Mononuclear cell (primary cell): ENCODE results near the gene NOC2L. TPM values are rescaled to one million over a fixed set of nuclear protein-coding genes. Genes with fewer than 3 reads are reported as not detected.

Source experiments
- H3K27me3 ChIP-seq: 2 replicates; pipeline ENCODE4 v1.6.0; 2011; ENCODE audit warnings: low read length, control low read depth; ENCODE audit not compliant: insufficient read depth
- H3K4me1 ChIP-seq: 2 replicates; pipeline ENCODE4 v1.5.1; 2011; ENCODE audit warnings: mild to moderate bottlenecking, low read length, control low read depth; ENCODE audit not compliant: insufficient read depth
- H3K4me3 ChIP-seq: 2 replicates; pipeline ENCODE4 v1.5.1; 2011; ENCODE audit warnings: mild to moderate bottlenecking, low read length, moderate library complexity
- H3K9me3 ChIP-seq: 2 replicates; pipeline ENCODE4 v1.5.1; 2011; ENCODE audit warnings: low read depth, mild to moderate bottlenecking, control low read depth, low read length
- total RNA-seq: library from RNA; depleted of rRNA; stranded (reverse); fragments of >200 nt; gene quantifications from one replicate; pipeline ENCODE4 v1.2.3, GENCODE V29; 2012

Gene NOC2L
- total RNA-seq, 1 donor = 27.2 TPM

DNA sequence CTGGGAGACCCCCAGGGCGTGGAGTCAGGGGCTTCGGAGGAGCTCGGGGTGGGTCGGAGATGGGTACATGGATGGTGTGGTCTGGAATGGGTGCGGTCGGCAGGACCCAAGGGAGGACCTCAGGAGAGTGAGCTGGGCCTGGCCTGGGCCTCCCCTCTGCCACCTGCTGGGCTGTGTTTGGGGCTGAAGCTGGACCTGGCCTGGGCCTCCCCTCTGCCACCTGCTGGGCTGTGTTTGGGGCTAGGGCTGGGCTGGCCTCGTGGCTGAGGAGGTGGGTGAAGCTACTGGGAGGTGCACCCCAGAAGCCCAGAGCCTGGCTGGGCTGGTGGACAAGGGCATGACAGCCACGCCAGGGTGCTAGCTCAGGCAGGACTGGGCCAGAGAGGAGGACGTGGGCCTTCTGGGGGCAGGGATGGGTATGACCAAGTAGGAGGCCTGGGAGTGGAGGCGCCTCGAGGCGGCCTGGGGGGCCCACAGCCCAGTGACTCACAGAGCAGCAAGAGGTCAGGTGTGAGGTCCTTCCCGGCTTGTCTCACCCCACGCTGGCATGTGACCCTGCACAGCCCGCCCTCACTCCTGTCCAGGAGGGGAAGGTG lies 20.9 kb downstream of the NOC2L start:
- Histone ChIP-seq H3K4me1 (peaks cover 17% of the 10 kb centered on the region), H3K4me3 (no peak overlapping the region), H3K9me3 (no peaks in the 10 kb centered on the region), H3K27me3 (peaks cover 35% of the 10 kb centered on the region)

DNA sequence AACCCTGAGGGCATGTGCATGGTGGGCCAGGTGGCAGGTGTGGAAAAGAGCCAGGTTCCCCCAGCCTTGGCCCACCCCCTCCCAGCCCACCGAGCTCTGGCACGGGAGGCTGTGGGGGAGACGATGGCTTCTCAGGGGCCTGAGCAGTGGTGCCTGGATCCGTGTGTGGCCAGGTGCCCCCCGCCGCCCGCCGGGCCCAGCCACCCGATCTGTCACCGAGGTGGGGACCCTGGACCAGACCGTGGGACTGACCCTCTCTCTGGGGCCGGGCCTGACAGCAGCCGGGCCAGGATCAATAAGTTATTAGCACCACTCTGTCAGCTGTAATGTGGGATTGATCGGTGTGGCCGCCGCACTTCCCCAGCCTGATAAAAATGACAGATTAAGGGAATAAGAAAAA lies 21.5 kb downstream of the NOC2L start:
- Histone ChIP-seq H3K4me1 (peaks cover 17% of the 10 kb centered on the region), H3K9me3 (no peaks in the 10 kb centered on the region), H3K4me3 (no peak overlapping the region), H3K27me3 (peaks cover 30% of the 10 kb centered on the region)

DNA sequence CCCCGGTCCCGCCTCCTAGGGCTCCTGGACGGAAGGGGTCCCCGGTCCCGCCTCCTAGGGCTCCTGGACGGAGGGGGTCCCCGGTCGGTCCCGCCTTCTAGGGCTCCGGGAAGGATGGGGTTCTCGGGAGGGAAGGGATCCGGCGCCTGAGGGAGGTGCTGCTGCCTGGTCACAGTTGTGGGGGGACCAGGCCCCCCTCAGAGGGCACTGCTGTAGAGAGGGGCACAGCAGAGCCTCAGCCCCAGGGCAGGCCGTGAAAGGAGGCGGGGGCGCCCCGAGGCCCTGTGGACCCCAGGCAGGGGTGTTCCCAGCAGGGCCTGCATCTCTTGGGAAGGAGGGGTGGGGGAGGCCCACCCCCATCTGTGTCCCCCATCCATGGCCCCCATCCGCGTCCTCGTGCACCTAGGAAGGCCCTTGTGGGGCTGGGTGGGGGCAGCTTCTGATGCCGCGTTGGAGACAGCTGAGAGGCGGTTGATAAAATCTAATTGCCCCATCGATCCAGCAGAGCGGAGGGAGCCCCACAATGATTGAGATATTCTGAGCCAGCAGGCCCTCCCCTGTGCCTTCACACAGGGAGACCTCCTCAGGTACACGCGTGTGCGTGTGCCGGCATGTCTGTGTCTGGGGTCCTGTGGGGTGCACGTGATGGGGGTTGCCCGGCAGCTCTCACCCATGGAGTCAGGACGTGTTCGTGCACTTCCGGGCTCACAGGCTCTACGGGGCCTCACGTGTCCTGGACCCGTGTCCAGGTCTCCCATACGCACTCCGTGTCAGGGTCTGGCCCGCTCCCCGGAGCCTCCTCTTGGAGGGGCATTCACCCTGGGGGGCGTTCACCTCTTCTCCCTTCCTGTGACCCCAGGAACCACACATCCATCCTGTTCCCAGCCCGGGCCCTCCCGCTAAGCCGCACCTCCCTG lies 22.4 kb downstream of the NOC2L start:
- peaks cover 30% of the 10 kb centered on the region for H3K27me3 ChIP-seq
- no peak overlapping the region for H3K4me3 ChIP-seq

DNA sequence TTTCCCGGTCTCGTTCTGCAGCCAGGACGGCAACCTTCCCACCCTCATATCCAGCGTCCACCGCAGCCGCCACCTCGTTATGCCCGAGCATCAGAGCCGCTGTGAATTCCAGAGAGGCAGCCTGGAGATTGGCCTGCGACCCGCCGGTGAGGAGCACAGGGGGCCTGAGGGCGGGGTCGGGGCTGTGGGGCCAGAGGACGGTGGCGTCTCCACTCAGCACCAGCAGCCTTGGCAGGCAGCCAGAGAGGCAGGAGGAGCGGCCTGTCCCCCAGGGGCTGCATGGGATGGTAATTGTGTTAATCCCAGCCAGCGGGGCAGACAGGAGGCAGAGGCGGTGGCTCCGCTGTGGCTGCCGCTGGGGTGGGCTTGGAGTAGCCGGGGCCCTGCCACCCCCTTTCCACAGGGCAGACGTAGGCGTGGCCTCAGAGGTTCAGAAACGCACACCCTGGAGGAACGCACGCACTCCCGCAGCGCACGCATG lies 23.3 kb downstream of the NOC2L start:
- Histone ChIP-seq H3K4me3 (no peak overlapping the region), H3K4me1 (peaks cover 10% of the 10 kb centered on the region), H3K9me3 (no peaks in the 10 kb centered on the region), H3K27me3 (peaks cover 24% of the 10 kb centered on the region)

More for the DNA sequence above, 22.4 kb downstream of the NOC2L start:
- no peaks in the 10 kb centered on the region for H3K9me3 ChIP-seq
- peaks cover 17% of the 10 kb centered on the region for H3K4me1 ChIP-seq

DNA sequence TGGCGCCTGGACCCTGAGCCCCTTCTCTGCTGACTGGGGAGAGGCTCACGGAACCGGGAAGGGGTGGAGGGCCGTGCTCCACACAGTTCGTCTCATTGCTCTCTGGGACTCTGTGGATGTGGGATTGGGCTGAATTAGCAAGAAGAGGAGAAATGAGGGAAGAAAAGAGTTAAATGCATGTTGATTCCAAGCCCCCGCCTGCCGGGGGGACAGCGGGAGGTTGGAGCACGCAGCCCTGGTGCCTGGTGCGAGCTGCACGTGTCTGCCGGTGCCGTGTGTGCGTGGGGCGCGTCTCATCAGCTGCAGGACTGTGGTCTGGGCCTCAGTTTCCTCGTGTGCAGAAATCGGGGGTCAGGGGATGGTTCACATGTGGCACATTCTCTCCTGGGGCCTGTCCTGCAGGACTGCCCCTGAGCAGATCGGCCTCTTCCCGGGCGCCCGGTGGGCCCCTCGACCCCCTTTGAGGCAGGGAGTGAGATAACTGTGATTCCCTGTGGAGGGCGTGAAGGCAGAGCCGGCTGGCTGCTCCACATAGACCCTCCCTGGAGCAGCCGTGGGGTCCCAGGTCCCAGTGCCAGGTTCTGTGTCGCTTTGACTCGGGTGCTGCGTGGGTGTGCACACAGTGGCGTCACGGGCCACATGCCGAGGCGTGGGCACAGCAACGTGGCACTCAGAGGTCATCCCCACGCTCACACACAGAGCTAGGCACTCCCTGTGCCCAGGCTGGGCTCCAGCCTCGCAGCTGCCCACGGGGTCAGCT lies 23.9 kb downstream of the NOC2L start:
- Histone ChIP-seq H3K4me3 (no peak overlapping the region), H3K27me3 (peaks cover 18% of the 10 kb centered on the region), H3K9me3 (no peaks in the 10 kb centered on the region), H3K4me1 (peaks cover 5% of the 10 kb centered on the region)

DNA sequence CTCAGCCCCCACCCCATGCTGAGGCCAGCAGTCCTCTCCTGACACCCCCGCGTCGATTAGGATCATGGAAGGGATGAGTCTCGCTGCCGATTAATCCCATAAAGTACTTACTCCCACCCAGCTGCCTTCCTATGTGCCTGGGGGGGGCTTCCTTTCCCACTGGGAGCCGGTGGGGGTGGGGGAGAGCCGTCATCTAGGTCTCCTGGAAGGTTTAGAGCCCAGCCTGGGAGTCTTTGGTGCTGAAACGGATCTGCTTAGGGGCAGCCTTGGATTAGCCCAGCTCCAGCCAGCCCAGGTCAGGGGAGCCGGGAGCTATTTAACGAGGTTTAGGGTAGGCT lies 25.5 kb downstream of the NOC2L start:
- no peaks in the 10 kb centered on the region for H3K9me3 ChIP-seq
- no peak overlapping the region for H3K4me3 ChIP-seq
- H3K4me1 ChIP-seq = peaks cover 5% of the 10 kb centered on the region
- H3K27me3 ChIP-seq = peaks cover 8% of the 10 kb centered on the region

DNA sequence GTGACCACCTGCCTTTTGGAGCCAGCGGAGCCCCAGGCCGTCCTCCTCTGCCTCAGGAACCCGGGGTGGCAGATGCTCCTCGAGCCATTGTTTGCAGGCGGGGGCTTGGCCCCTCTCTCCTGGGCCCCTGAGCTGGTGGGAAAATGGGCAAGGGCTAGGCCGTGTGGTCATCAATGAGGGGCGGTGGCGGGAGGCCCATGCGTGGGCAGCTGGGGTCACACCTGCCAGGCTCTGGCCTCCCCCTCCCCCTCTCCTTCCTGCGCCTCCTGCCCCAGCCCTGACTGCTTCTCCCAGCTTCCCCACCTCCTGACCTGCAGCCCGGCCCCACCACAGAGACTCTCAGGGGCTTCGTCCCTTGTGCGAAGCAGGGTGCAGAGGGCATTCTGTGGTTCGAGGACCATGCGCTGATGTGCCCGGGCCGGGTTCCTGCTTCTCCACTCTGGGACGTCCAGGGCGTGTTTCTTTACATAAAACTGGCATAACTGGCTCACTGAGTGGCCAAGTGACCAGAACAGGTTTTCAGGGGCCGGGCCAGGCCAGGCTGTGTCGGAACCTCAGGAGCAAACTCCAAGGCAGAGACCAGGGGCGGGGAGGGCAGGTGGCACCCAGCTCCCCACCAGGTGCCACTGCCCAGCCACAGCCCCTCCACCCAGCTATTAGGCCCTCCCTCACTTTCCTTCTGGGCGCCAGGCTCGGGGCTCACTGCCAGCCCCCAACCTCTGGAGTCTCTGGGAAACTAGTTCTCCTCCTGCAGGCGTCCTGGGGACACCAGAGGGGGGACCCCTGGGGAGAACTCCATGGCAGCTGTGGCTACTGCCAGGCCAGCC lies 26.1 kb downstream of the NOC2L start:
- H3K9me3 ChIP-seq = no peaks in the 10 kb centered on the region
- no peak overlapping the region for H3K4me3 ChIP-seq
- H3K4me1 ChIP-seq = peaks cover 5% of the 10 kb centered on the region
- H3K27me3 ChIP-seq = peaks cover 7% of the 10 kb centered on the region

DNA sequence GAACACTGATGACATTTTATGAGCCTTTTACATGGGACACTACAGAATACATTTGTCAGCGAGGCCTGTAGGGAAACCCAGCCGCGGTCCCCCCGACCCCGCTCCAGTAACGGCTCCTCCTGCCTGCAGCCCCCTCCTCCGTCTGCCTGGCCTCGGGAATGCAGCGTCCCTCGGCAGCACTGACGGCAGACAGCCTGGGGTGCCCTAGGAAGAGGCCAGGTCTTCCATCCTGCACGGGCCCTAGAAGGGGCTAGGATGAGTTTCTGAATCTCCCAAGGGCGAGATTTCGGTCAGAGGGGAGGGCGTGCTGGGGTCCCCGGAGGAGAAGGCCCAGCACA lies 26.9 kb downstream of the NOC2L start:
- peaks cover 9% of the 10 kb centered on the region for H3K27me3 ChIP-seq
- H3K4me1 ChIP-seq = peaks cover 5% of the 10 kb centered on the region
- no peak overlapping the region for H3K4me3 ChIP-seq
- H3K9me3 ChIP-seq = no peaks in the 10 kb centered on the region

DNA sequence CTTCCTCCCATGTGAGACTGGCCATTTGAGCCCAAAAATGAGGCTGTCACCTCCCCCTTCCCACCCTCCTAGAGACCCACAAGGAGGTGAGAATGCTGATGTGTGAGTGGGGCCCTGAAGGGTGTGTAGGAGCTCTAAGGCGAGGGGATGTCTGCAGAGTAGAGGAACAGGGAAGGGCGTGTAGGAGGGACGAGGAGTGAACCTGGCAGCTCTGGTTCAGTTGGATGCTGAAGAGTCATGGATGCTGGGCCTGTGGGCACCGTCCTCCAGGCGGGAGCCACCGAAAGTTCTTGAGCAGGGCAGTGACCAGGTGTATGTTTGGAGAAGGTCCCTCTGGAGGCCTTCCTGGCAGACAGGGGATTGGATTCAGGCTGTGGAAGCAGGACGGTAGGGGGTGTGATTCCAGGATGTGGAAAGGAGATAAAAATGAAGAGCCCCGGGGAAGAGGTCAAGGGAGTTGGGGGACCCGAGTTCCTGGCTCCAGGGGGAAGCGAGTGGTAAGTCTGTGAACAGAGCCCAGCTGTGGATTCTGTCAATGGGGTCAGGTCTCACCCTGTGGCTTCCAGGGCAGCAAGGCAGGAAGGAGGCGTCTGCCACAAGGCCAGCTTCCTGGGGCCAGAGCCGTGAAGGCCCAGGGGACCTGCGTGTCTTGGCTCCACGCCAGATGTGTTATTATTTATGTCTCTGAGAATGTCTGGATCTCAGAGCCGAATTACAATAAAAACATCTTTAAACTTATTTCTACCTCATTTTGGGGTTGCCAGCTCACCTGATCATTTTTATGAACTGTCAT lies 27.5 kb downstream of the NOC2L start:
- Histone ChIP-seq H3K4me1 (peaks cover 5% of the 10 kb centered on the region), H3K9me3 (no peaks in the 10 kb centered on the region), H3K27me3 (peaks cover 14% of the 10 kb centered on the region), H3K4me3 (no peak overlapping the region)

DNA sequence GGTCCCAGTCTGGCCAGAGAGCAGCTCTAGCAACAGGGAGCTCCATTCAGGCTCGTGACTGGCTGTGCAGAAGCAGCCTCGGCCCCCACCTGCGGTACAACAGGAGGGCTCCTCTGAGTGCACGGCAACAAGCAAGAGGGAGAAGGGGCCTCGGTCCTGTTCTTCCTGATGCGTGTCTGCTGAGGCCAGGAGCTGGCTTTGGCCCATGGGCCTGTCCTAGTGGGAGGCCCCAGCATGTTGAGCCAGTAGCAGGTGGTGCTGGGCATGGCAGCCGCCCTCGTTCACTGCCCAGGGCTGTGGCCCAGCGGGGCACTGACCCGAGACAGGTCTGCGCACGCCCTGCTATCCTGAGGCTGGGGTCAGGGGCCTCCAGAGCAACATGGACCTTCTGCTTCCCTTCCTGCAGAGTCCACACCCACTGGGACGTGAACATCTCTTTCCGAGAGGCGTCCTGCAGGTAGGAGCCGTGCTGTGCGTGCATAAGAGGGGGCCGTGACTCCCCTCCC lies 28.4 kb downstream of the NOC2L start:
- H3K9me3 ChIP-seq = no peaks in the 10 kb centered on the region
- peaks cover 23% of the 10 kb centered on the region for H3K27me3 ChIP-seq
- H3K4me1 ChIP-seq = peaks cover 5% of the 10 kb centered on the region
- no peak overlapping the region for H3K4me3 ChIP-seq

DNA sequence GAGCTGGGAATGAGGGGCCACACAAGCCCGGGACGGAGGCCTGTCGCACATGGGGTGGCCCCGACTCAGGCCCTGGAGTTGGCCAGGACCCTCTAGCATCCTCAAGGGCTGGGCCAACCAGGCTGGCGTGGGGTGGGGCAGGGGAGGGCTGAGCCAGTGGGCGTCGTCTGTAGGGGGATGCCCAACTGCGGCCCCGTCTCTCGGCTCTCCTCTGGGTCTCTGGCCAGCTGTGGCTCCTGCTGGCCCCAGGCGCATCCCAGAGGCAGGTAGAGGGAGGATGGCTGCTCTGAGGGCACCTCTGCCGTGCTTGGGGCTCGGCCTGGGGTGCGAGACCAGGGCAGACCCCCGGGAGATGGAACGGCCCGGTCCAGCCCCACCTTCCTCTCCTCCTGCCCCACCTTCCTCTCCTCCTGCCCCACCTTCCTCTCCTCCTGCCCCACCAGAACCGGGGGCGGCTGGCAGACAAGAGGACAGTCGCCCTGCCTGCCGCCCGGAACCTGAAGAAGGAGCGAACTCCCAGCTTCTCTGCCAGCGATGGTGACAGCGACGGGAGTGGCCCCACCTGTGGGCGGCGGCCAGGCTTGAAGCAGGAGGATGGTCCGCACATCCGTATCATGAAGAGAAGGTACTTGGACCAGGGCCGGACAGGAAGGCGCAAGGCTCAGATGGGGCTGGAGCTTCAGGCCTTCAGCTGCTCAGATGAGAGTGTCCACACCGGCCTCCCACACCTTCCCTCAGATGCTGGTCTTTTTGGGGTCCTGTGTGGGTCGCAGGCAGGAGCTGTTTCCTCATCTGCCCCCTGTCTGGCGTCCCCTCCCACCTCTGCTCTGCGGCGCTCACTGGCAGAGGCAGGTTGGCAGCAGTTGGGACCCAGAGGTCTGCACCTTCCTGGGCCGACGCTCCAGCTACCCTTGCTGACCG lies 29.1 kb downstream of the NOC2L start:
- peaks cover under 1% of the 10 kb centered on the region for H3K4me1 ChIP-seq
- no peak overlapping the region for H3K4me3 ChIP-seq
- peaks cover 18% of the 10 kb centered on the region for H3K27me3 ChIP-seq
- H3K9me3 ChIP-seq = no peaks in the 10 kb centered on the region

DNA sequence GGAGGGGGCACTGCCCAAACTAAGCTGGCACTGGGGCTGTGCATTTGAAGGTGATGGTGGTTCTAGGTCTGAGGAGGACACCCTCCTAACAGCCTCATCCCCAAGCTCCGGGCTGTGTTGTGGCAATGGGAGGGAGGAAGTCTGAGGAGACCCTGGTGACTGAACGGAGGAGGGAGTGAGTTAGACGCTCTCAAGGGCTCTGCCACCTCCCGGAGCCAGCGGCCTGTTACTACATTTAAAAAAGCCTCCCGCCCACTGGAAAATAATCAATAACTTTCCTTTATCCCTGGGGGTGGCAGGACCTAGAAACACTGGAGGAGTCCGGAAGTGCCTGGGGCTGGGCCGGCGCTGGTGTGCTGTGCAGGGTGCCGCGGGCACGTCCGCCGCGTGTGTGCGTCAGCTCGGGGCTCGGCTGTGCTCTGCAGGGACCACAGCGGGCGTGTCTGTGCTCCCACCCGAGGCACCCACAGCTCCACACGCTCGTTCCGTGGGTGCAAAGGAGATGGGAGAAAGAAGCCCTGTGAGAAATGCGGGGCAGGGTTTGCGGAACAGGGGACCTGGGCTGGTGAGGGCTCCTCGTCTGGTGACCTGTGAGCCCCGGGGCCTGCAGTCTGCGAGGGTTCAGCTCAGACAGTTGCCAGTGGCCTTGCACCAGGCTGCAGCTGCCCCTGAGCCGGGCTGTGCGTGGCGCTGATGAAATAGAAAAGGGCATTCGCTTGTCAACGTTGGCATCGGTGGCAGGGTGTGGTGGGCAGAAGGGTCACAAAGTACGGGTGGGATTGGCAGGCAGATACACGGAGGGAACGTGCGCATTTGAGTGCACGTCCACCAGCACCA lies 30.0 kb downstream of the NOC2L start:
- Histone ChIP-seq H3K9me3 (no peaks in the 10 kb centered on the region), H3K4me3 (no peak overlapping the region), H3K4me1 (peaks cover 5% of the 10 kb centered on the region), H3K27me3 (peaks cover 17% of the 10 kb centered on the region)
